Esophagus (tissue), 2 donors: ENCODE results near the gene DDX10. TPM values are rescaled to one million over a fixed set of nuclear protein-coding genes. Genes with fewer than 3 reads are reported as not detected.
"Not testable (repeated sequence)": the region's sequence is repeated elsewhere in the genome, so short reads cannot be mapped to it uniquely, and the experiment has no call there.

Experiments used
- H3K27ac ChIP-seq, 2 donors: one replicate each; pipeline ENCODE4 v1.5.1; 2013; ENCODE audit warnings: low read depth in 2 of 2, mild to moderate bottlenecking in 2 of 2, inconsistent platforms in 1 of 2, low read length in 1 of 2, moderate library complexity in 1 of 2
- H3K27me3 ChIP-seq, 2 donors: one replicate each; pipeline ENCODE4 v1.6.1; 2013; ENCODE audit warnings: low read length in 2 of 2, control low read depth in 1 of 2, mild to moderate bottlenecking in 1 of 2; ENCODE audit not compliant: insufficient read depth in 2 of 2, control insufficient read depth in 1 of 2
- H3K36me3 ChIP-seq, 2 donors: one replicate each; pipeline ENCODE4 v1.6.1; 2013; ENCODE audit warnings: low read length in 1 of 2; ENCODE audit not compliant: control insufficient read depth in 2 of 2, insufficient read depth in 2 of 2
- H3K4me1 ChIP-seq, 2 donors: one replicate each; pipeline ENCODE4 v1.6.1; 2013; ENCODE audit warnings: low read length in 1 of 2; ENCODE audit not compliant: control insufficient read depth in 2 of 2, insufficient read depth in 2 of 2
- H3K4me3 ChIP-seq, 2 donors: one replicate each; pipeline ENCODE4 v1.5.1; 2013; ENCODE audit warnings: low read length in 2 of 2, mild to moderate bottlenecking in 2 of 2, low read depth in 1 of 2, moderate library complexity in 1 of 2
- H3K9me3 ChIP-seq, 2 donors: one replicate each; pipeline ENCODE4 v1.6.1; 2013; ENCODE audit warnings: mild to moderate bottlenecking in 2 of 2, low read depth in 1 of 2, low read length in 1 of 2, moderate library complexity in 1 of 2; ENCODE audit not compliant: control insufficient read depth in 2 of 2, insufficient read depth in 1 of 2
- WGBS, 2 donors: extraction: QIAGEN DNeasy Blood & Tissue Kit; methylation state at CpG; one replicate each; pipeline ENCODE4 v1.1.7; 2013; 5-methylcytosine and 5-hydroxymethylcytosine counted together
- polyA plus RNA-seq, 2 donors: library from polyadenylated mRNA; stranded (reverse); fragments of 200-250 nt; gene quantifications; one replicate each; pipeline ENCODE4 v1.2.3, GENCODE V29; 2013
- donor health status: healthy with polysubstance abuse.
- donor health status: Bipolar disorder and iron deficiency.

DDX10 gene
- polyA plus RNA-seq, 2 donors: 11.8 to 12.9 TPM

- Histone ChIP-seq H3K27me3 (no peaks in the 10 kb centered on the region), H3K27ac (no peak overlapping the region), H3K36me3 (no peaks in the 10 kb centered on the region), H3K9me3 (no peaks in the 10 kb centered on the region), H3K4me1 (no peaks in the 10 kb centered on the region), H3K4me3 (no peak overlapping the region)
- 93 to 94% methylated on average over 2 of the region's 2 CpGs for WGBS, 2 donors
Measured at GRCh38 chr11:108819957-108820356, 155.1 kb downstream of the DDX10 start.

GRCh38 chr11:108823960-108824359, 159.1 kb downstream of the DDX10 start:
- not testable (repeated sequence) for H3K4me1 ChIP-seq, H3K36me3 ChIP-seq, H3K4me3 ChIP-seq, H3K27ac ChIP-seq, H3K9me3 ChIP-seq, H3K27me3 ChIP-seq
- 97 to 99% methylated on average over 11 of the region's 11 CpGs for WGBS, 2 donors

- Histone ChIP-seq H3K27me3 (no peaks in the 10 kb centered on the region), H3K36me3 (no peaks in the 10 kb centered on the region), H3K9me3 (no peaks in the 10 kb centered on the region), H3K4me1 (no peaks in the 10 kb centered on the region), H3K4me3 (no peak overlapping the region), H3K27ac (no peak overlapping the region)
- WGBS, 2 donors: 78 to 79% methylated on average over 3 of the region's 3 CpGs
Measured at GRCh38 chr11:108824545-108824944, 159.7 kb downstream of the DDX10 start.

GRCh38 chr11:108825381-108825780, 160.5 kb downstream of the DDX10 start:
- 87 to 88% methylated on average over 1 of the region's 1 CpG for WGBS, 2 donors

GRCh38 chr11:108826136-108826535, 161.3 kb downstream of the DDX10 start:
- Histone ChIP-seq H3K9me3 (no peaks in the 10 kb centered on the region), H3K27ac (no peak overlapping the region), H3K27me3 (no peaks in the 10 kb centered on the region), H3K4me1 (no peaks in the 10 kb centered on the region), H3K4me3 (no peak overlapping the region), H3K36me3 (no peaks in the 10 kb centered on the region)
- 69 to 75% methylated on average over 2 of the region's 2 CpGs for WGBS, 2 donors

More at GRCh38 chr11:108825381-108825780, 160.5 kb downstream of the DDX10 start:
- Histone ChIP-seq H3K27ac (no peak overlapping the region), H3K36me3 (no peaks in the 10 kb centered on the region), H3K27me3 (no peaks in the 10 kb centered on the region), H3K4me1 (no peaks in the 10 kb centered on the region), H3K9me3 (no peaks in the 10 kb centered on the region), H3K4me3 (no peak overlapping the region)

GRCh38 chr11:108835624-108836023, 170.8 kb downstream of the DDX10 start:
- no peak overlapping the region for H3K4me3 ChIP-seq
- no peak overlapping the region for H3K27ac ChIP-seq
- no peaks in the 10 kb centered on the region for H3K36me3 ChIP-seq
- WGBS, 2 donors: 88% methylated on average over 7 of the region's 7 CpGs
- no peaks in the 10 kb centered on the region for H3K9me3 ChIP-seq
- no peaks in the 10 kb centered on the region for H3K4me1 ChIP-seq
- H3K27me3 ChIP-seq: no peaks in the 10 kb centered on the region

- 81 to 88% methylated on average over 7 of the region's 7 CpGs for WGBS, 2 donors
- Histone ChIP-seq H3K36me3 (no peaks in the 10 kb centered on the region), H3K27me3 (no peaks in the 10 kb centered on the region), H3K27ac (no peak overlapping the region), H3K9me3 (no peaks in the 10 kb centered on the region), H3K4me1 (no peaks in the 10 kb centered on the region), H3K4me3 (no peak overlapping the region)
Measured at GRCh38 chr11:108836541-108836940, 171.7 kb downstream of the DDX10 start.

GRCh38 chr11:108838102-108838791, 173.4 kb downstream of the DDX10 start:
- H3K9me3 ChIP-seq: no peaks in the 10 kb centered on the region
- no peaks in the 10 kb centered on the region for H3K4me1 ChIP-seq
- no peak overlapping the region for H3K4me3 ChIP-seq
- no peak overlapping the region for H3K27ac ChIP-seq
- no peaks in the 10 kb centered on the region for H3K27me3 ChIP-seq
- 89 to 95% methylated on average over 3 of the region's 3 CpGs for WGBS, 2 donors
- H3K36me3 ChIP-seq: no peaks in the 10 kb centered on the region

- no peaks in the 10 kb centered on the region for H3K4me1 ChIP-seq
- no peaks in the 10 kb centered on the region for H3K9me3 ChIP-seq
- no peaks in the 10 kb centered on the region for H3K27me3 ChIP-seq
- H3K4me3 ChIP-seq: no peak overlapping the region
- H3K36me3 ChIP-seq: no peaks in the 10 kb centered on the region
- no peak overlapping the region for H3K27ac ChIP-seq
- WGBS, 2 donors: 80 to 89% methylated on average over 1 of the region's 1 CpG
Measured at GRCh38 chr11:108838792-108839105, 173.9 kb downstream of the DDX10 start.

- no peak overlapping the region for H3K4me3 ChIP-seq
- H3K27me3 ChIP-seq: no peaks in the 10 kb centered on the region
- H3K4me1 ChIP-seq: no peaks in the 10 kb centered on the region
- no peaks in the 10 kb centered on the region for H3K9me3 ChIP-seq
- H3K36me3 ChIP-seq: no peaks in the 10 kb centered on the region
- no peak overlapping the region for H3K27ac ChIP-seq
Measured at GRCh38 chr11:108846009-108846408, 181.1 kb downstream of the DDX10 start.
